Neuronal stem cell (in vitro differentiated cells): ENCODE measurements around the gene HDAC4.

ENCODE experiments used
- DNase-seq: peaks from one replicate; pipeline ENCODE4 v3.0.0-alpha.2; 2013; ENCODE audit warnings: low spot score
- H2AFZ ChIP-seq: one replicate; pipeline ENCODE4 v1.6.1; 2013; ENCODE audit warnings: mild to moderate bottlenecking, low read length, inconsistent platforms
- H2AK5ac ChIP-seq: 2 replicates; pipeline ENCODE4 v1.6.1; 2013; ENCODE audit warnings: low read depth, mild to moderate bottlenecking, inconsistent platforms, low read length, moderate library complexity, mixed read lengths
- H2BK120ac ChIP-seq: 2 replicates; pipeline ENCODE4 v1.6.1; 2013; ENCODE audit warnings: low read depth, mild to moderate bottlenecking, inconsistent platforms, low read length, moderate library complexity, mixed read lengths
- H2BK12ac ChIP-seq: one replicate; pipeline ENCODE4 v1.6.1; 2013; ENCODE audit warnings: low read length, inconsistent platforms
- H2BK15ac ChIP-seq: 2 replicates; pipeline ENCODE4 v1.6.1; 2013; ENCODE audit warnings: mild to moderate bottlenecking, low read length, inconsistent platforms, mixed read lengths
- H2BK5ac ChIP-seq: one replicate; pipeline ENCODE4 v1.6.1; 2013; ENCODE audit warnings: inconsistent platforms, mild to moderate bottlenecking, low read length, moderate library complexity
- H3K14ac ChIP-seq: one replicate; pipeline ENCODE4 v1.6.1; 2013; ENCODE audit warnings: low read length, inconsistent platforms
- H3K18ac ChIP-seq: 2 replicates; pipeline ENCODE4 v1.6.1; 2013; ENCODE audit warnings: low read length, inconsistent platforms
- H3K23ac ChIP-seq: 2 replicates; pipeline ENCODE4 v1.6.1; 2013; ENCODE audit warnings: low read depth, mild to moderate bottlenecking, mixed read lengths, low read length, inconsistent platforms; ENCODE audit not compliant: poor library complexity
- H3K27ac ChIP-seq: replicated peaks from 3 replicates; pipeline ENCODE4 v1.5.1; 2013; ENCODE audit warnings: low read length, inconsistent platforms
- H3K27me3 ChIP-seq, 3 experiments: 2 replicates each; pipeline ENCODE4 v1.6.1; 2013; ENCODE audit warnings: low read length in 3 of 3, mild to moderate bottlenecking in 2 of 3, inconsistent platforms in 1 of 3, low read depth in 1 of 3, mixed read lengths in 1 of 3, moderate library complexity in 1 of 3; ENCODE audit not compliant: control insufficient read depth in 3 of 3, insufficient read depth in 3 of 3
- H3K36me3 ChIP-seq, 2 donors: replicated peaks in 1 of 2; 2 replicates each; pipeline ENCODE4 v1.6.1; 2013; ENCODE audit warnings: low read length in 2 of 2; ENCODE audit not compliant: control insufficient read depth in 2 of 2, insufficient read depth in 2 of 2
- H3K4ac ChIP-seq: 2 replicates; pipeline ENCODE4 v1.6.1; 2013; ENCODE audit warnings: inconsistent platforms, mild to moderate bottlenecking, low read length, moderate library complexity
- H3K4me1 ChIP-seq, 2 donors: 1 replicate in 1 of 2; 2 replicates in 1 of 2; pipeline ENCODE4 v1.6.1; 2013; ENCODE audit warnings: low read length in 2 of 2, low read depth in 1 of 2; ENCODE audit not compliant: control insufficient read depth in 2 of 2, insufficient read depth in 1 of 2
- H3K4me2 ChIP-seq: one replicate; pipeline ENCODE4 v1.6.1; 2013; ENCODE audit warnings: mild to moderate bottlenecking, low read length, inconsistent platforms; ENCODE audit not compliant: insufficient read depth, poor library complexity, severe bottlenecking
- H3K4me3 ChIP-seq, 2 donors: 2 replicates each; pipeline ENCODE4 v1.5.1; 2013; ENCODE audit warnings: low read length in 2 of 2, mild to moderate bottlenecking in 2 of 2, inconsistent platforms in 1 of 2, moderate library complexity in 1 of 2
- H3K79me1 ChIP-seq: one replicate; pipeline ENCODE4 v1.6.1; 2013; ENCODE audit warnings: low read depth, mild to moderate bottlenecking, inconsistent platforms, low read length, moderate library complexity
- H3K9ac ChIP-seq: one replicate; pipeline ENCODE4 v1.6.1; 2013; ENCODE audit warnings: mild to moderate bottlenecking, low read depth, low read length, inconsistent platforms; ENCODE audit not compliant: poor library complexity
- H3K9me3 ChIP-seq, 2 donors: replicated peaks in 1 of 2; 2 replicates each; pipeline versions ENCODE3 to v1.6.1; 2013; ENCODE audit warnings: low read length in 2 of 2, mild to moderate bottlenecking in 2 of 2, inconsistent platforms in 1 of 2, low read depth in 1 of 2, mixed read lengths in 1 of 2, moderate library complexity in 1 of 2; ENCODE audit not compliant: control insufficient read depth in 2 of 2, insufficient read depth in 1 of 2
- H4K8ac ChIP-seq: one replicate; pipeline ENCODE4 v1.6.1; 2013; ENCODE audit warnings: low read depth, mild to moderate bottlenecking, inconsistent platforms, low read length, moderate library complexity
- H4K91ac ChIP-seq: one replicate; pipeline ENCODE4 v1.6.1; 2013; ENCODE audit warnings: low read length, low read depth, mild to moderate bottlenecking, inconsistent platforms; ENCODE audit not compliant: poor library complexity
- WGBS, 2 donors: extraction: QIAGEN DNeasy Blood & Tissue Kit; methylation state at CpG; one replicate each; pipeline ENCODE4 v1.1.7; 2013; ENCODE audit warnings: missing lambda C conversion rate in 2 of 2, mixed read lengths in 1 of 2; ENCODE audit not compliant: insufficient read length in 2 of 2, insufficient replicate concordance in 1 of 2; ENCODE audit errors: extremely low coverage in 2 of 2; 5-methylcytosine and 5-hydroxymethylcytosine counted together

The HDAC4 gene

GRCh38 chr2:239381709-239382134, 19.1 kb downstream of the HDAC4 start:
- Histone ChIP-seq H3K9me3 (peaks cover 0 to 9% of the 10 kb centered on the region in 2 donors), H3K23ac (no peak overlapping the region), H3K36me3 (peaks cover 4 to 28% of the 10 kb centered on the region in 2 donors), H2BK15ac (no peak overlapping the region), H2AFZ (no peak overlapping the region), H2BK120ac (peak overlapping the region; percentile 62), H3K79me1 (peaks cover 32% of the 10 kb centered on the region), H3K9ac (no peak overlapping the region), H2AK5ac (no peak overlapping the region), H3K27ac (no peak overlapping the region), H3K4me3 (no peak overlapping the region), H3K4ac (no peak overlapping the region), H2BK5ac (no peak overlapping the region), H2BK12ac (no peak overlapping the region), H3K4me2 (no peak overlapping the region), H3K14ac (no peak overlapping the region), H3K18ac (no peak overlapping the region), H4K8ac (no peak overlapping the region), H3K4me1 (peaks cover 0 to 9% of the 10 kb centered on the region in 2 donors), H4K91ac (no peak overlapping the region), H3K27me3 (no peaks in the 10 kb centered on the region)
- no peak for DNase-seq
- no CpG with 5 or more reads among the region's 7 CpGs for WGBS, 2 donors

DNA sequence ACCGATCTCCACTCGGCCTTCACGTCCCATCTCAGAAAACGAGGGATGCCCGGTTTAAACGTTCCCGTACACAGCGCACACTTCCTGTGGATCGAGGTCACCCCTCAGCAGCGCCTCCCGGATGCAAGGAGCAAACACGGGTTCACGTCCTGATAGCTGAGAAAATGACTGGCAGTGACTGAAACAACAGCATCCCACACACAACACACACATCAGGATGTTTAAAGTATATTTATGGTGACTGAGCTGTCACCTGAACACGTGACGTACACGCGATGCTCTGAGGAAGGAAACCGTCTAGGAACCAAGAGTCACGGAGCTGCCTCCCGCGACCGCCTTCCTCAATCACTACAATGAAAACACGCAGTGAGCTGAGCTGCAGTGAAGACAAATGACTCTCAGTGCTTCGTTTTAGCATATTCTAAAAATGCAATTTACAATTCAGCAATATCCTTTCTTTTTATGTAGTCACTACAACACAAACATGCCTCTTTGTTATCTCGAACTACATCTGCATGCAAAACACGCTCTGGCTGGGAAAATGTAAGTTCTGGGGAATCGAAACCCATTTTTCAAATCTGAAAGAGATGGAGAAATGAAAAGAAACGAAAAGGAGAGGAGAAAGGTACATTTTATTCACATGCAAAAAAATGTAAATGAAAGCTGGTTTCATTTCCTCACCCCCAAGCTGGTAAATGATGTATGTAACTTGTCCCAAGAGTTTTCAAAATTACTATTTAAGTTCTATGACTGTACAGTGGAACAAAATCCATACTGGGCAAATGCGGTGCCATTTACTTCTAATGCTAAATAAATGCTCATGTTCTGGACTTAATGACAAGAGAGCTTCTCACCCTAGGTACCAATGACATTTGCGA, 19.8 kb downstream of the HDAC4 start:
- Histone ChIP-seq H2BK5ac (no peak overlapping the region), H3K4me3 (no peak overlapping the region), H3K36me3 (peaks cover 4 to 28% of the 10 kb centered on the region in 2 donors), H2AFZ (no peak overlapping the region), H3K23ac (no peak overlapping the region), H3K4me2 (no peak overlapping the region), H2BK120ac (peak overlapping the region; percentile 62), H4K91ac (no peak overlapping the region), H4K8ac (no peak overlapping the region), H3K4me1 (peaks cover 0 to 9% of the 10 kb centered on the region in 2 donors), H3K27me3 (no peaks in the 10 kb centered on the region), H3K4ac (no peak overlapping the region), H2BK15ac (no peak overlapping the region), H3K27ac (no peak overlapping the region), H2AK5ac (no peak overlapping the region), H3K79me1 (peaks cover 35% of the 10 kb centered on the region), H3K18ac (no peak overlapping the region), H3K9me3 (peaks cover 0 to 9% of the 10 kb centered on the region in 2 donors), H3K14ac (no peak overlapping the region), H3K9ac (no peak overlapping the region), H2BK12ac (no peak overlapping the region)
- WGBS, 2 donors, result no CpG with 5 or more reads among the region's 30 CpGs
- DNase-seq, result no peak

GRCh38 chr2:239379641-239380170, 21.1 kb downstream of the HDAC4 start:
- no peak overlapping the region for H4K91ac ChIP-seq
- H3K23ac ChIP-seq, result no peak overlapping the region
- no peak overlapping the region for H3K4me2 ChIP-seq
- no peak overlapping the region for H3K27ac ChIP-seq
- no CpG with 5 or more reads among the region's 19 CpGs for WGBS, 2 donors
- no peak overlapping the region for H2BK12ac ChIP-seq
- no peak for DNase-seq
- no peak overlapping the region for H3K4me3 ChIP-seq
- peak overlapping the region; percentile 36 for H2BK5ac ChIP-seq
- H3K9me3 ChIP-seq, result peaks cover 2 to 5% of the 10 kb centered on the region in 2 donors
- H2BK120ac ChIP-seq, result no peak overlapping the region
- peak overlapping the region; percentile 54 for H3K18ac ChIP-seq
- H3K4ac ChIP-seq, result peak overlapping the region; percentile 61
- peaks cover 0 to 9% of the 10 kb centered on the region in 2 donors for H3K4me1 ChIP-seq
- H2BK15ac ChIP-seq, result no peak overlapping the region
- peaks cover 7 to 38% of the 10 kb centered on the region in 2 donors for H3K36me3 ChIP-seq
- H3K14ac ChIP-seq, result peak overlapping the region; percentile 51
- no peak overlapping the region for H4K8ac ChIP-seq
- H2AFZ ChIP-seq, result no peak overlapping the region
- H2AK5ac ChIP-seq, result peak overlapping the region; percentile 50
- no peak overlapping the region for H3K9ac ChIP-seq
- H3K27me3 ChIP-seq, result no peaks in the 10 kb centered on the region
- H3K79me1 ChIP-seq, result peaks cover 36% of the 10 kb centered on the region

- Histone ChIP-seq H2AK5ac (peak overlapping the region; percentile 50), H4K8ac (no peak overlapping the region), H3K18ac (peak overlapping the region; percentile 74), H3K79me1 (peaks cover 34% of the 10 kb centered on the region), H3K4me3 (no peak overlapping the region), H2AFZ (no peak overlapping the region), H3K4me2 (no peak overlapping the region), H2BK12ac (no peak overlapping the region), H2BK5ac (peak overlapping the region; percentile 36), H3K9me3 (peaks cover 3 to 5% of the 10 kb centered on the region in 2 donors), H3K14ac (peak overlapping the region; percentile 51), H3K4me1 (peaks cover 0 to 9% of the 10 kb centered on the region in 2 donors), H3K23ac (no peak overlapping the region), H3K27ac (no peak overlapping the region), H2BK15ac (no peak overlapping the region), H4K91ac (no peak overlapping the region), H2BK120ac (no peak overlapping the region), H3K27me3 (no peaks in the 10 kb centered on the region), H3K9ac (no peak overlapping the region), H3K4ac (peak overlapping the region; percentile 61), H3K36me3 (peaks cover 7 to 37% of the 10 kb centered on the region in 2 donors)
- WGBS, 2 donors, result no CpG with 5 or more reads among the region's 20 CpGs
- no peak for DNase-seq
Observed at GRCh38 chr2:239378918-239379640, 21.7 kb downstream of the HDAC4 start.
